GM21360 (cell line): ENCODE results near the gene SFXN5.
A peak's percentile ranks its signal among the peaks of the same experiment; 100 is the strongest.
"Not testable (repeated sequence)": the region's sequence is repeated elsewhere in the genome, so short reads cannot be mapped to it uniquely, and the experiment has no call there.

Source experiments
- ATAC-seq: cut with Tn5 transposase; IDR thresholded peaks from one replicate; pipeline ENCODE4 v1.9.1; 2021; ENCODE audit warnings: mild to moderate bottlenecking, moderate library complexity; ENCODE audit not compliant: unreplicated experiment

The SFXN5 gene, protein sequence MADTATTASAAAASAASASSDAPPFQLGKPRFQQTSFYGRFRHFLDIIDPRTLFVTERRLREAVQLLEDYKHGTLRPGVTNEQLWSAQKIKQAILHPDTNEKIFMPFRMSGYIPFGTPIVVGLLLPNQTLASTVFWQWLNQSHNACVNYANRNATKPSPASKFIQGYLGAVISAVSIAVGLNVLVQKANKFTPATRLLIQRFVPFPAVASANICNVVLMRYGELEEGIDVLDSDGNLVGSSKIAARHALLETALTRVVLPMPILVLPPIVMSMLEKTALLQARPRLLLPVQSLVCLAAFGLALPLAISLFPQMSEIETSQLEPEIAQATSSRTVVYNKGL

DNA sequence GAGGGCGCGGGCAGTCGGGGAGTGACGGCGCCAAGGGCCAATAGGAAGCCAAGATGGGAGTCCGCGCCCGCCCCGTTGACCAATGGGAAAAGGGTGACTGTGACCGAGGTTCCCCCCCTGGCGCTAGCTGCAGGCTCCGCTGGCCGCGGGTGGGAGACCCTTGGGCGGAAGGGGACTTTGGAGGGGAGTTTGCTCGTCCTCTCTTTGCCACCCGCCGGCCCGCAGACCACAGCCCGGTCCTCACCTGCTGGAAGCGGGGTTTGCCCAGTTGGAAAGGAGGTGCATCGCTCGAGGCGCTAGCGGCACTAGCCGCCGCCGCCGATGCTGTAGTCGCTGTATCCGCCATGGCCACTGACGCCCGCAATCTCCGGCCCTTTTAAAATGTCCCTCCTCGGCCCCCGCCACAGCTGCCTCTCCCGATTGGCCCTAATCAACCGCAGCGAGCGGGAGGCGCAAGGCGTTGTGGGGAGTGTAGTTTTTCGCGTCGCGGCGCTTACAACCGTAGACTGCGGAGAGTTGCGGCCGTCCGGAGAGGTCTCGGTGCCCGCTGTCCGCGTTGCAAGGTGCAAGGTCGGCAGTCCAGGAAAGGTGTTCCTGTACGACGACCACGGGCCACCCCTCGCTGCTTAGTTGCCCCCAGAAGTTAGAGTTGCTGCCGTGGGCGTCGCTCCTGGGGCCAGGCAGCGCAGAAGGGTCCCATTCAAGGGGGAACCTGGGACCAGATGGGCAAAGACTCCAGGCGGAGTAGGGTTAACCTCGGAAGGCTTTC lies at the start of gene SFXN5:
Gene SFXN5, minus strand, starts transcription at position 353 of the 769 bp plus-strand sequence. Its CDS starts 7 bp downstream, at position 346.
- peak; percentile 86 for ATAC-seq

DNA sequence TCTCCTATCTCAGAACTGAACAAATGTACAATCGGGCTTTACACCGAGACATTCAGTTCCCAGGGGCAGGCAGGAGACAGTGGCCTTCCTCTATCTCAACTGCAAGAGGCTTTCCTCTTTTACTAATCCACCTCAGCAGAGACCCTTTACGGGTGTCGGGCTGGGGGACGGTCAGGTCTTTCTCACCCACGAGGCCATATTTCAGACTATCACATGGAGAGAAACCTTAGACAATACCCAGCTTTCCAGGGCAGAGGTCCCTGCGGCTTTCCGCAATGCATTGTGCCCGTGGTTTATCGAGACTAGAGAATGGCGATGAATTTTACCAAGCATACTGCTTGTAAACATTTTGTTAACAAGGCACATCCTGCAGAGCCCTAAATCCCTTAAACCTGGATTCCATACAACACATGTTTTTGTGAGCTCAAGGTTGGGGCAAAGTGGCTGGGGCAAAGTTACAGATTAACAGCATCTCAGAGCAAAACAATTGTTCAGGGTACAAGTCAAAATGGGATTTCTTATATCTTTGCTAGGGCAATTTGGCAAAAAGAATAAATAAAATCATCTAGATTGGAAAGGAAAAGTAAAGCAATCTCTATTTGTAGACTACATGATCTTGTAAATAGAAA lies 48.2 kb upstream of the SFXN5 start:
- ATAC-seq, result not testable (repeated sequence)

DNA sequence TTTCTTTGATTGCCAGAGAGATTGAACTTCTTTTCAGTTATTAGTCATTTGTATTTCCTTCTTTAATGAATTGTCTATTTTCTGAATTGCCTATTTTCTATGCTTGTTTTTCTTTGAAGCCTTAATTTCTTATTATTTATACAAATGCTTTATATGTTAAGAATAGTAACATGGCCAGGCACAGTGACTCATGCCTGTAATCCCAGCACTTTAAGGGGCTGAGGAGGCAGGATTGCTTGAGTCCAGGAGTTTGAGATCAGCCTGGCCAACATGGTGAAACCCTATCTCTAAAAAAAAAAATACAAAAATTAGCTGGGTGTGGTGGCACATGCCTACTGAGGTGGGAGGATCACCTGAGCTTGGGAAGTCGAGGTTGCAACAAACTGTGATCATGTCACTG lies 45.9 kb upstream of the SFXN5 start:
- ATAC-seq, result no peak

DNA sequence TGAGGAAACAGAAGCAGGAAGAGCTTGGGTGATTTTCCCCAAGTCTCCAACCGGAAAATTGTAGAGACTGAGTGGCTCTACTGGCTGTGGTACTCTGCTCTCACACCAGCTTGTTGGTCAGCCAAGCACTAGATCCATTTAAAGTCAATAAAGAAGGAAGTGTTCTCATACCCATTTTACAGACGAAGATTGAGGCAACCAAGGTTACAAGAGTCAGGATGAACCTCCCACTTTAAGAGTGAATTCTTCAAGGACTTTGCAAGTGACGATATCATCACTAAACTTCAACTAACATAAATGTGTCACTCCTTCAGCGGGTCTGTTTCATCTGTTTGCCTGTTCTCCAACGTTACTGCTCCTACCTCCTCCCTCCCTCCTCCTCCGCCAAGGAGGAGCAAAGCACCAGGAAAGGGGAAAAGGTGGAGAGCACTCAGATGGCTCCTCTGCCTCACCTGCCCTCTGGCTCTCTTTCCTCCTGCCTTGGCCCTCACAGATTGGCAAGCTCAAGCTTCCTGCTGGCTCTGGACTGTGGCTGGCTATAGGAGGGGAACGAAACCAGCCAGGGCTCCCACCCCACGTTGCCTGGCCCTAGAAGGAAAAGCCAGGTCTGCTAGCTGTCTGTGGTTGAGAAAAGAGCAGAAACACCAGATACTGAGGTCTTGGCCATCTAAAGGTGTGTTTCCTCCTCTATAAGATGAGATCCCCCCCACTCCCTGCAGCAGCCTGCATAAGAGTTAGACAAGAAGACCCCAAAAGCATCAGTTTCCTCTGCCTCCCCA lies 44.9 kb upstream of the SFXN5 start:
- ATAC-seq, result no peak

DNA sequence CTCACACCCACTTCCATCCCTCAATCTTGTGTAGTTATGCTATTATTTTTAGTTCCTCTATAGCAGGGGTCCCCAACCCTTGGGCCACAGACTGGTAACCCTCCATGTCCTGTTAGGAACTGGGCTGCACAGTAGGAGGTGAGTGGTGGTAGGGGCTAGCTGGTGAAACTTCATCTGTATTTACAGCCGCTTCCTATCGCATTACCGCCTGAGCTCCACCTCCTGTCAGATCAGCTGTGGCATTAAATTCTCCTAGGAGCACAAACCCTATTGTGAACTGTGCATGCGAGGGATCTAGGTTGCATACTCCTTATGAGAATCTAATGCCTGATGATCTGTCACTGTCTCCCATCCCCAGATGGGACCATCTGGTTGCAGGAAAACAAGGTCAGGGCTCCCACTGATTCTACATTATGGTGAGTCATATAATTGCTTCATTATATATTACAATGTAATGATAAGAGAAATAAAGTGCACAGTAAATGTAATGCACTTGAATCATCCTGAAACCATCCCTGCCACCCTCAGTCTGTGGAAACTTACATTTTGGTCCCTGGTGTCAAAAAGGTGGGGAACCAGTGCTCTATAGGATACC lies 42.9 kb upstream of the SFXN5 start:
- ATAC-seq, result no peak

DNA sequence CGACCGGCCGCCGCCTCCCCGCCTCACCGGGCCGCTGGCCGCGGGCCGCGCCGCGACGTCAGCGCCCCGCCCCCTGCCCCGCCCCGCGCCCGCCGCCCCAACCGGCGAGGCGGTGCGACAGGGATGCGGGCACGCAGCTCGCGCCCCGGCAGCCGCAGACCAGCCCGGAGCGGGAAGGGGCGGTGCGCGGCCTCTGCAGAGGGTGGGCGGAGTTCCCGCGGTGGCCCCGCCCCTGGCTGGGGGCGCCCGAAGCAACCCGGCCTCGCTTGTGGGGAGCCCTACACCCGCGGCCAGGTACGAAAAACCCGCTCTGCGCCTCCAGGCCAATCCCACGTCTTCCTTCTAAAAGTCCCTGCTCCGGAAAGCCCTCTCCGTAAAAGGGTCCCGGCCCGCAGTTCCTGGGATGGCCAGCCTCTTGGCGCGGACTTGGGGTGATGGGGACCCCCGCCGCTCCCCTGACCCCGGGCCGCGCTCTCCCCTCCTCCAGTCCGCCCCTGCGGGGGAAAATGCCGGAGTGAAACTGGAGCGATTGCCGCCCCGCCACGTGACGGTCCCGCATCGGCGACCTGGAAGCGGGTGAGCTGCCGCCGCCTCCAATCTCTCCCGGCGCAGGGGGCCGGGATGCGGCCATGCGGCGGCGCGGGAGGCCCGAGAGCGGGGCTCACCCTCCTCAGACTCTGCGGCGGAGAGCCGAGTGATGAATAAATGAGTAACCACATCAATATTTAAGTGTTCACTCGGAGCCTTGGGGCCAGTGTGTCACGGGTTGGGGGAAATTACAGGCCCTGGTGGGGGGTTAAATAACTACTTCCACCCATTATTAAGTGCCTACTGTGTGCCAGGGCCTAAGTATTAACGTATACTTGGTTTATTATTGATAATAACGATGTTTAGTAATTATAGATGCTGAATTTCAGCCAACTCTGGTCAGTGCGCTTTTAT lies 41.7 kb upstream of the SFXN5 start, which contains the start of gene RAB11FIP5:
Gene RAB11FIP5, minus strand, starts transcription at position 36 of the 942 bp plus-strand sequence. CDS start 171 bp downstream, outside the sequence.
- peak; percentile 77 for ATAC-seq

DNA sequence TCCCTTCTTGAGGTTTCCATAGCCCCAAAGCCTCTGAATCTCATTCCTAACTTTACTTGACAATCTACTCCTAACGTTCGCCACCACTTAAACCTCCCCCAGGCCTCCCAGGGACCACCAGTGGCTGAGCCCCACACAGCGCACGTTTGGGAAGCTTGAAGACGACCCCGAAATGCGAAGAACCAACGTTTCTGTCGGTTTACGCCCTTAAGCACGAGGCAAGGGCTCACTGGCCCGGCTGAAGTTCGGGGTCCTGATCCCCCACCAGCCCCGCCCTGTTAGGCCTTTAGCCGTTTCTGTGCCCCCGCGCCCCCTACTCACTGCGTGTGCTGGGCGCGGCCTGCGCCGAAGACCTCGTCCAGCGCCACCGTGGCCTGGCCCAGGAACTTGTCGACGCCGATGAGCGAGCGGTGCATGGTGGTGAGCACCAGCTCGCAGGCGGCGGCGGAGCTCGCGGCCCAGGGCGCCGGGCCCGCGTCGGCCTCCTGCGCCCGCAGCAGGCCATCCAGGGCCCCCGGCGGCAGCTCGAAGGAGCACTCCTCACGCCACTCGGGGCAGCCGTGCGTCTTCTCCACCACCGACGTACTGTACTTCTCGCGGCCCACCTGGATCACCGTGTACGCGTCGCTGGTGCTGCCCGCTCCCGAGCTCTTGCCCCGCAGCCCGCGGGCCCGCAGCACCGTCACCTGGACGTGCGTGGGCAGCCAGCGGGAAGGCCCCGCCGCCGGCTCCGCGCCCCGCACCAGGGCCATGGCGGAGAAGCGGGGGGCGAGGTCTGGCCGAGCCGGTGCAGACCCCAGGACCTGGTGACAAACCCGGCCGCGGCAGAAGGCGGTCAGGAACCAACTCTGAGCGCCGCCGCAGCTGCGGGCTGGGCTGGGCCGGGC lies 40.8 kb upstream of the SFXN5 start:
- peak; percentile 12 for ATAC-seq

DNA sequence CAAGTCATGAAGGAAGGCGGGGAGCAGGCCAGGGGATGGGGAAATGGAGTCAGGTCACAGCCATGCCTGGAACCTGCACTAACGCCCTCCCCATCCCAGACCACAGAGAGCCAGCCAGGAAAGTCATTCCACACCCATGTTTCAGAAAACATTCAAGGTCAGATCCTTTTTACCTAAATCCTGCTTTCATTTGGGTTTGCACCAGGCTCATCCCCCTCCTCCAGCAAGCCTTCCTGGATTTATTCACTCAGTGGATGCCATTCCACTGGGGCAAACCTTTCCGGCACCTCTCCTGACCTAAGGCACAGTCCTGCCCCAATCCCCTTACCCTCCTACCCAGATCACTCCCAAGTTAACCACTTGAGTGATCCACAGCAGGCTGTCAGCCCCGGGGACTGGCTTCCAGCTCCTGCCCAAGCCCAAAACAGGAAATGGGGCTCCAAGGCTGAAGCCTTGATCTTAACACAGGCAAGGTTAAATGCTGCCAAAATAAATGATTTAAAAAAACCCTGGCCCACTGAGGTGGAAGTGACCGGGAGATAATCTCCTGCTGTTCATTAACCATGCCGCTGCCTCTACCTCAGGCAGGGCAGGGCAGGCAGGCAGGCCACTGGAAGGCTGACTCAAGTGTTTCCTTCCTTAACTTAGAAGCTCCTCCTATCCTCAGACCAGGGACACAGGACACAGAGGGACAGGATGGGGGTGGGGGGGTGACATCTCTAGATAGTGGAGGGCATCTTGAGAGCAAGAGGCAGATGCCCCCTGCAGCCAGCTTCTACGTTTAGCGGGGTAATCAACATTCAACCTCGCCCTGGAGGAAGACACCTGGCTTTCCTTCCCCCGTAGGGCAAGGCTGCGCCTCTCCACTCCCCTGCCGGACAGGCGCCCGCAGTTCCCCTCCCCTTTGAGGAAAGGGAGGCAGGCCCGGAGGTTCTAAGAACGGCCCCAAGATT lies 39.8 kb upstream of the SFXN5 start:
- ATAC-seq, result no peak

DNA sequence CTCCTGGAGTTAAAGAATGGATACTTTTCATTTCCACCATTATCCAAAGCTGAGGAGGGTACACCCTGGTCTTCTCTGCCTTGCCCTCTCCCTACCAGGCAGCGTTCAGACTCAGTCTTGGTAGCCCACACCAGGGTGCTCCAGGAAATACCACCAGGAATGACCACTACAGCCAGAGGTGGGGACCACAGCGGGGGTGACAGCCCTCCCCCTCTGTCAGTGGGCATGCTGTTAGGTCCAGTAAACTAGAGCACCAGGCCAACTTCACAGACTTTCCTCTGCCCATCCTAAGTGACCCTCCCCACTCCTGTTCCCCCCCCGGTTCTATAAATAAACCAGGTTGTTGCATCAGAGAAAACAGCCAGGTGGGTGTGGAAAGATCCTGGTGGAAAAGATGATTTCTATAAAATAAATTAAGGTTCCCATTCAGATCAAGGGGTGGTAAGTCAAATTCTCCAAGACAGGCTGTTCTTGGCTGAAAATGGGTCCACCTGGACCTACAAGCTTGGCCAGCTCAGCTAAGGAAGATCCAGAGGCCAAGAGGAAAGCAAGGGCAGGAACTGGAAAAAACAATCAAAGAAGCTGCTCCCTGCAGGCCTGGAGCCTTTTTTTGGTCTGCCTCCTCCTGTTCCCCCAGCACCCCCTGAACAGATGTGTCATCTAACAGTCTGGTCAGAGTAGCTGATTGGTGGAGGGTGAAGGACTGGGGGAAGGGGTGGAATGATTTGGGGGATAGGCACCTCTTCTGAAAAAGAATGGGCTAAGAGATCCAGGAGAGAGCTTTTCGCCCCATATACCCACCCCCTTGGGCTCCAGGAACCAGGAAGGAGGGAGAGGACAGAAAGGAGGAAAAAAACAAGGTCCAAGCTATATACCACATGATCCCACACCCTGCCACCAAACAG lies 38.9 kb upstream of the SFXN5 start:
- no peak for ATAC-seq

DNA sequence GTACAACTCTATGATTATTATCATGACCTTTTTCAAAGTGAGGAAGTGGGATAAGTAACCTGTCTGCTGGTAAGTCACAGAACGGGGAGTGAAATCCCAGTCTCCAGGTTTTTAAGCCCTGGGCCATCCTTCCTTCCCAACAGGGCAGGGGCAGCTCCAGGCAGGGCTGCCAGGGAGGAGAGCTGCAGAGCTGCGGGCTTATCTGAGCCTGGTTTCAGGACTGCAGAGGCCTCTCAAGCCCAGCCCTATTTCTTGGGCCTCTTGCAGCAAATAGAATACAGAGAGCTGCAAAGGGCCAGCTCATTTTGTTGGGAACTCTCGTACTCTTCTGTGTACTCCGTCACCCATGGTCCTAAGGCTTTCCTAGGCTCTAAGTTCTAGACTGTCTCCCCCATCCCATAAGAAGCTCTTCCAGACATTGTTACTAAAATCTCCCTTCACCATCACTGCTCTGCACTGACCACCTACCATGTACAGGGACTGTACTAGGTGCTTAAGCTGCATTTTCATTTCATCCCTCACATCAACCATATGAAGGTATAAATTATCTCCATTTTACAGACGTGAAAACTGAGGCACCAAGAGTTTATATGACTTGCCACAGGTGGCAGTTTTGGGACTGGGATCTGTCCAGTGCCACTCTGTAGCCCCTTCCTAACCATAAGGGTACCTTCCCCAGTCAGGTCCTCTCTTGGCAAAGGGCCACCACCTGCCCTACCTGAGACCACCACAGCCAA lies 38.1 kb upstream of the SFXN5 start:
- no peak for ATAC-seq

DNA sequence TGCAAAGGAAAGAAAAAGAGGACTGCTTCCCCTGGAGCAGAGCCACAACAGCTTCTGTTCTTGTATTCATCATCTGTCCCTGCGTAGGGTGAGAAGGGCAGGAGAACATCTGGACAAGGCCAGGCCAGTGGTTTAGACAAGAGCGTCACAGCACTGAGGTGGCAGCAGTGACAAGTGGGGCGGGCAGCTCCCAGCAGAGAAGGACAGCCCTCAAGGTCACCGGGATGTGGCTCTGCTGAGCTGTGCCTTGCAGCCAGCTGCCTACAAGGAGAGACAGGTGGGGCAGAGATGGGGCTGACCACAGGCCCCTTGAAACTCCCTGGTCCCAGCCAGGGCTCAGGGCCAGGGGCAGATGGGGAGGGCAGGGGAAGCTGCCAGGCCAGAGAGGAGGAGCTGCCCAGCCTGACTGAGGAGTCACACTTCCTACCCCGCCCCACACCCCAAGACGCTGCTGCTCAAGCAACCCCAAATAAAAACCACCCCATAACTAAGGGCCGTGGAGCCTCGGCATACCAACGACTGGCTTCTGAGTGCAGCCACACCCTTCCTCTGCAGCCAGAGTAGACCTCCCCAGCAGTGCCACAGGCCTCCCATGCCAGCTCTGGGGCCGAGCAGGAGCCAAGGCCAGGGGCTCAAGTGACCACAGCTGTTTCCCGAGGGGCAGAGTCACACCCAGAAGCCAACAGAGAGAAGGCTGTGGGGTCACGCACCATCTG lies 35.9 kb upstream of the SFXN5 start:
- no peak for ATAC-seq

DNA sequence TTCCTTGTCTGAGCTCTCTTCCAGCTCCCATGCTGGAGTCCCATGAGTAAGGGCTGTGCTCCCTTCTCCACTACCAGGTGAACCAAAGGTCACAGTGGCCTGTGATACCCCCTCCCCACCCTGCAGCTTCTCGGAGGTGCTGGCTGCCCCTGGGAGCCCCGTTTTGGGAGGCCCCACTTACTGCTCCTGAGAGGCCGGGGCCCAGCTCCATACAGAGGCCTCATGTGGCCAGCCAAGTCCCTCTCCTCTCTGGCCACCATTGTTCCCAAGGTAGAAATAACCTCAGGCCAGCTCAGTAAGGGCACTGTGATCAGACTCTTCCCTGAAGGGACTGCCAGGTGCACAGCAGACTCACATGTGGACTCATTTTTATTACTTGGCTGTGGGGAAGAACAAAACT lies 35.3 kb upstream of the SFXN5 start:
- ATAC-seq, result no peak

DNA sequence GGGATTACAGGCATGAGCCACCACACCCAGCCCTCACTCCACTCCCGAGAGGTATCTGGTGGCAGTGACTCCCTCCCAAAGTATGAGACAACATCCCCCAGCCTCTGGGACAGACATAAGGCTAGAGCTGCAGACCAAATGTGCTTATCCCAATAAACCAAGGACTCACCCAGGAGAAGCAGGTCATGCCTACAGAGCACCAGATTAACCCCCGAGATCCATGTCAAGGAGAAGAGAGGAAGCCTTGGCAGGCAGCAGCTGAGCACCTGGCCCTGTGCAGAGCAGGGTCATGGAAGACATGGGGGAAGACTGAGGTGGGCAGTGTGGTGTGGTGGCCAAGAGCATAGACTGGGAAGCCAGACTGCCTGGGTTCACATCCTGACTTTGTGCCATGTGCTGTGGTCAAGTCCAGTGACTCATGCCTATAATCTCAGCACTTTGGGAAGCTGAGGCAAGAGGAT lies 34.0 kb upstream of the SFXN5 start:
- no peak for ATAC-seq

DNA sequence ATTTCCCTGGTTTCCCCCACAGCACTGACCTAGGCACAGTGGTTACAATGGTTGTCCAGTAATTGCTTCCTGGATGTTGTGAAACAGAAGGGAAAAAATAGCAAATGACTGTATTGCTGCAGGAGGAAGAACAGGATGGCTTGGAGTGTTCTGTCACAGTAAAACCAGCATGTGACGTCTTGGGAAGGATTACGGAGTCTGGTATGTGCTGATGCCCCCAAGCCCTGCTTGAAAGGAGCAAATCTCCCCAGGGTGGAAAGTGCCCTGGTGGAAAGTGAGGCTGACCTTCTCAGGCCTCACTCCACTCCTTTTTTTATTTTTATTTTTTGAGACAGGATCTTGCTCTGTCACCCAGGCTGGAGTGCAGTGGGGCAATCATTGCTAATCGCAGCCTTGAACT lies 33.4 kb upstream of the SFXN5 start:
- no peak for ATAC-seq

DNA sequence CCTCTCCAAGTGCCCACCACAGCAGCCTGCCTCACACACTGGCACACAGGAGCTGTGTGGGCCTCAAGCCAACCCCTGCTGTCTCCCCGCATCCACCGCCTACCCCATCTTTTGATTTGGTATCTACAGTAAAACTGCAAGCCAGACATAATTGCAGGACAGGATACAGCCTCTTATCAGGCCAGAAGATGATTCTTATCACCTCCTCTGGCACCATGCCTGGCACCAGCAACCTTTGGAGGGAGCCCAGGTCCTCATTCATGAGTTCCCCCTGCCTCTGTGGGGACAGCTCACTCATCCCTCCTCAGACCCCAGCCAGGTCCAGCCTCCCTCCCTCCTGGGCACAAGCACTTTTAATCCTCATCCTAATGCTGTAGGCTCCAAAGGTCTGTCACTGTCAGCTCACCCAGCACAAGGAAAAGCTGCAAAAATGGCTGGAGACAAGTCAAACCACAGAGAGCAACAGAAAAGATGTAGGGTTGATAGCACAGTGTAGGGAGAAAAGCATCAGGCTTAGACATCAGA lies 31.6 kb upstream of the SFXN5 start:
- ATAC-seq, result no peak
